HCT116 (cell line): ENCODE measurements around the gene PSKH1. TPM values are rescaled to one million over a fixed set of nuclear protein-coding genes. Genes with fewer than 3 reads are reported as not detected.

ENCODE experiments used
- ATAC-seq: fragments of 200-7000 bp; cut with Tn5 transposase; 2 replicates; pipeline ENCODE4 v1.9.1; 2020; ENCODE audit warnings: mild to moderate bottlenecking, moderate library complexity
- BruUV-seq: library from RNA; stranded (reverse); fragments of 400-500 nt; replicated peaks from 2 replicates; lab custom pipeline; 2021; lab: Mats Ljungman, UMichigan
- CTCF ChIA-PET: fragments of 300-600 bp; sonication (Branson Sonifier 250); formaldehyde crosslinking; loops from one replicate; lab custom pipeline; 2021; ENCODE audit warnings: antibody characterized with exemption; lab: Charles Lee
- POLR2A ChIA-PET: fragments of 300-600, 350-600 bp; sonication (Branson Sonifier 250); formaldehyde crosslinking; loops from one replicate; lab custom pipeline; 2021; ENCODE audit warnings: antibody characterized with exemption; lab: Charles Lee
- RAD21 ChIA-PET, 2 experiments: fragments of 300-600 bp; sonication (Branson Sonifier 250); formaldehyde crosslinking; loops; one replicate each; lab custom pipeline; 2023; ENCODE audit warnings: low total read pairs in 2 of 2; ENCODE audit not compliant: uncharacterized antibody in 2 of 2, unreplicated experiment in 2 of 2, low non-redundant PET in 1 of 2; lab: Charles Lee
- DNase-seq: peaks from one replicate; pipeline ENCODE4 v3.0.0-alpha.2; 2010; ENCODE audit warnings: low read depth, low spot score
- H2AFZ ChIP-seq: fragments of 200-600 bp; shearing (Covaris generic), sonication (generic); 2 replicates; pipeline ENCODE4 v1.6.1; 2017; ENCODE audit warnings: low read depth, mixed run types, mixed read lengths, antibody characterized with exemption, low read length; ENCODE audit not compliant: poor library complexity, severe bottlenecking
- H3K27ac ChIP-seq: 2 replicates; pipeline ENCODE4 v1.5.1; 2012; ENCODE audit warnings: low read depth, low read length
- H3K27me3 ChIP-seq: fragments of 200-600 bp; sonication (generic); 2 replicates; pipeline ENCODE4 v1.6.1; 2016; ENCODE audit warnings: mixed run types, low read length, mixed read lengths; ENCODE audit not compliant: insufficient read depth
- H3K36me3 ChIP-seq, 2 experiments: fragments of 200-500 bp in 1 of 2; fragments of 200-600 bp in 1 of 2; sonication (Bioruptor generic) in 1 of 2; sonication (generic) in 1 of 2; 2 replicates each; pipeline versions ENCODE4 v1.5.1 to v1.6.1; 2014 to 2016; ENCODE audit warnings: low read length in 2 of 2, inconsistent platforms in 1 of 2, mixed read lengths in 1 of 2, mixed run types in 1 of 2; ENCODE audit not compliant: insufficient read depth in 2 of 2, control insufficient read depth in 1 of 2
- H3K4me1 ChIP-seq, 2 experiments: fragments of 200-600 bp in 1 of 2; sonication (generic) in 1 of 2; 2 replicates each; pipeline versions ENCODE4 v1.5.1 to v1.6.1; 2012 to 2017; ENCODE audit warnings: low read length in 2 of 2, inconsistent platforms in 1 of 2, mild to moderate bottlenecking in 1 of 2, mixed read lengths in 1 of 2, mixed run types in 1 of 2, moderate library complexity in 1 of 2; ENCODE audit not compliant: insufficient read depth in 2 of 2, control insufficient read depth in 1 of 2
- H3K4me2 ChIP-seq: fragments of 200-600 bp; sonication (generic); 2 replicates; pipeline ENCODE4 v1.6.1; 2017; ENCODE audit warnings: mixed run types, low read length, mixed read lengths
- H3K4me3 ChIP-seq, 2 experiments: fragments of 200-600 bp in 1 of 2; sonication (generic) in 1 of 2; replicated peaks in 1 of 2; 2 replicates each; pipeline ENCODE4 v1.5.1; 2011 to 2016; ENCODE audit warnings: low read length in 2 of 2, control low read depth in 1 of 2, low read depth in 1 of 2, mild to moderate bottlenecking in 1 of 2, mixed read lengths in 1 of 2, mixed run types in 1 of 2
- H3K79me2 ChIP-seq: fragments of 200-600 bp; sonication (generic); 2 replicates; pipeline ENCODE4 v1.6.1; 2017; ENCODE audit warnings: mild to moderate bottlenecking, mixed run types, low read length, moderate library complexity, mixed read lengths; ENCODE audit not compliant: insufficient read depth
- H3K9ac ChIP-seq: fragments of 200-600 bp; sonication (generic); 2 replicates; pipeline ENCODE4 v1.6.1; 2016; ENCODE audit warnings: low read length, mixed read lengths
- H3K9me2 ChIP-seq: fragments of 200-600 bp; sonication (generic), shearing (Covaris generic); 2 replicates; pipeline ENCODE4 v1.6.1; 2017; ENCODE audit warnings: mixed run types, mild to moderate bottlenecking, moderate library complexity; ENCODE audit not compliant: insufficient read depth
- H3K9me3 ChIP-seq, 2 experiments: fragments of 200-500 bp in 1 of 2; fragments of 200-600 bp in 1 of 2; sonication (Bioruptor generic) in 1 of 2; sonication (generic) in 1 of 2; 2 replicates each; pipeline ENCODE4 v1.6.1; 2014 to 2017; ENCODE audit warnings: low read length in 2 of 2, mixed read lengths in 2 of 2, inconsistent platforms in 1 of 2, low read depth in 1 of 2, mild to moderate bottlenecking in 1 of 2, mixed run types in 1 of 2, moderate library complexity in 1 of 2; ENCODE audit not compliant: control insufficient read depth in 1 of 2, insufficient read depth in 1 of 2
- H4K20me1 ChIP-seq: fragments of 200-600 bp; sonication (generic), shearing (Covaris generic); 2 replicates; pipeline ENCODE4 v1.6.1; 2017; ENCODE audit warnings: mixed run types, mild to moderate bottlenecking, moderate library complexity; ENCODE audit not compliant: insufficient read depth
- CBX3 ChIP-seq: IDR thresholded peaks from 2 replicates; pipeline ENCODE4 v1.6.1; 2012; ENCODE audit warnings: low read depth
- CEBPB ChIP-seq: IDR thresholded peaks from 2 replicates; pipeline ENCODE4 v1.6.1; 2012; ENCODE audit warnings: low read depth
- EGR1 ChIP-seq: IDR thresholded peaks from 2 replicates; pipeline ENCODE4 v1.6.1; 2012; ENCODE audit warnings: low read depth
- EZH2phosphoT487 ChIP-seq: fragments of 200-600 bp; IDR thresholded peaks from 2 replicates; pipeline ENCODE4 v1.6.1; 2018; ENCODE audit warnings: antibody characterized with exemption, borderline replicate concordance
- POLR2A ChIP-seq: IDR thresholded peaks from 2 replicates; pipeline ENCODE4 v1.7.0; 2011; ENCODE audit warnings: borderline replicate concordance; ENCODE audit not compliant: insufficient read depth, insufficient read length; ENCODE audit errors: extremely low read depth
- POLR2AphosphoS5 ChIP-seq: IDR thresholded peaks from 2 replicates; pipeline ENCODE4 v1.6.1; 2011; ENCODE audit warnings: mild to moderate bottlenecking, low read depth, low read length, moderate library complexity
- SIN3A ChIP-seq: IDR thresholded peaks from 2 replicates; pipeline ENCODE4 v1.6.1; 2012; ENCODE audit warnings: low read depth
- SP1 ChIP-seq: IDR thresholded peaks from 2 replicates; pipeline ENCODE4 v1.6.1; 2012; ENCODE audit warnings: low read depth
- TCF7L2 ChIP-seq: IDR thresholded peaks from 2 replicates; pipeline ENCODE4 v1.7.0; 2011; ENCODE audit warnings: borderline replicate concordance, inconsistent platforms; ENCODE audit not compliant: insufficient read depth, insufficient read length; ENCODE audit errors: extremely low read depth
- YY1 ChIP-seq: IDR thresholded peaks from 2 replicates; pipeline ENCODE4 v1.6.1; 2011; ENCODE audit warnings: low read length, low read depth, moderate library complexity, mild to moderate bottlenecking; ENCODE audit not compliant: insufficient replicate concordance; ENCODE audit errors: extremely low read depth
- ZFX ChIP-seq: fragments of 450-650 bp; IDR thresholded peaks from 2 replicates; pipeline ENCODE4 v1.6.1; 2017
- intact Hi-C: fragments of 100-400 bp; cut with micrococcal nuclease; formaldehyde crosslinking; loops from 2 replicates; pipeline ENCODE4 v1.10.0; 2022
- total RNA-seq: library from RNA; stranded (reverse); gene quantifications from one replicate; pipeline ENCODE4 v1.2.1, GENCODE V29; 2021; ENCODE audit not compliant: unreplicated experiment
- TF ChIP-seq, protein P1 (sequence below): IDR thresholded peaks from 2 replicates; pipeline ENCODE4 v1.6.1; 2012; ENCODE audit warnings: low read depth
- TF ChIP-seq, protein P2 (sequence below): IDR thresholded peaks from 2 replicates; pipeline ENCODE4 v1.6.1; 2012
- TF ChIP-seq, protein P3 (sequence below), 3 experiments: fragments of 200-600 bp in 1 of 3; sonication (generic) in 1 of 3; IDR thresholded peaks in 2 of 3; conservative IDR thresholded peaks in 1 of 3; 2 replicates each; pipeline ENCODE4 v1.5.1; 2012 to 2017; ENCODE audit warnings: low read depth in 2 of 3, low read length in 2 of 3, antibody characterized with exemption in 1 of 3, borderline replicate concordance in 1 of 3, control low read depth in 1 of 3, mild to moderate bottlenecking in 1 of 3, mixed read lengths in 1 of 3, mixed run types in 1 of 3, moderate library complexity in 1 of 3; ENCODE audit not compliant: insufficient read depth in 1 of 3
- TF ChIP-seq, protein P4 (sequence below): IDR thresholded peaks from 2 replicates; pipeline ENCODE4 v1.6.1; 2012

The PSKH1 gene
- total RNA-seq, 1 experiment from 2014 or later: 16.2 TPM

DNA sequence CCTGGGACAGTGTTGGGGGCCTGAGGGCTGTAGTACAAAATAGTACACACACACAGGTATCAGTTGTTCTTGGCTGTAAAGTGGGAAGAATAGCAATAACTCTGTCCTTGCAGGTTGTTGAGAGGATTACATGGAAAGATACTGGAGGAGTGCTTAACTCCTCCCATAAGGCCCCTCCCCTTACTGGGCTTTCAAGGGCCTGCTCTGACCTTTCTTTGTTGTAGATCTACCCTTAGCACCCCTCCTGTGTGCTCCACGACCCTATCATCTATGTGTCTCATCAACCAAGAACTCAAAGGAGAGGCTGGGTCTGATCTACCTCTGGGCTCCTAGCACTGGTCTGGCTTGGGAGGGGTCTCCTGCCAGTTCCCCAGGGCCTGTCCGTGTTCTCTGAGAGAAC lies 28.5 kb upstream of the PSKH1 start (continued):
- TF ChIP-seq, protein P1, sequence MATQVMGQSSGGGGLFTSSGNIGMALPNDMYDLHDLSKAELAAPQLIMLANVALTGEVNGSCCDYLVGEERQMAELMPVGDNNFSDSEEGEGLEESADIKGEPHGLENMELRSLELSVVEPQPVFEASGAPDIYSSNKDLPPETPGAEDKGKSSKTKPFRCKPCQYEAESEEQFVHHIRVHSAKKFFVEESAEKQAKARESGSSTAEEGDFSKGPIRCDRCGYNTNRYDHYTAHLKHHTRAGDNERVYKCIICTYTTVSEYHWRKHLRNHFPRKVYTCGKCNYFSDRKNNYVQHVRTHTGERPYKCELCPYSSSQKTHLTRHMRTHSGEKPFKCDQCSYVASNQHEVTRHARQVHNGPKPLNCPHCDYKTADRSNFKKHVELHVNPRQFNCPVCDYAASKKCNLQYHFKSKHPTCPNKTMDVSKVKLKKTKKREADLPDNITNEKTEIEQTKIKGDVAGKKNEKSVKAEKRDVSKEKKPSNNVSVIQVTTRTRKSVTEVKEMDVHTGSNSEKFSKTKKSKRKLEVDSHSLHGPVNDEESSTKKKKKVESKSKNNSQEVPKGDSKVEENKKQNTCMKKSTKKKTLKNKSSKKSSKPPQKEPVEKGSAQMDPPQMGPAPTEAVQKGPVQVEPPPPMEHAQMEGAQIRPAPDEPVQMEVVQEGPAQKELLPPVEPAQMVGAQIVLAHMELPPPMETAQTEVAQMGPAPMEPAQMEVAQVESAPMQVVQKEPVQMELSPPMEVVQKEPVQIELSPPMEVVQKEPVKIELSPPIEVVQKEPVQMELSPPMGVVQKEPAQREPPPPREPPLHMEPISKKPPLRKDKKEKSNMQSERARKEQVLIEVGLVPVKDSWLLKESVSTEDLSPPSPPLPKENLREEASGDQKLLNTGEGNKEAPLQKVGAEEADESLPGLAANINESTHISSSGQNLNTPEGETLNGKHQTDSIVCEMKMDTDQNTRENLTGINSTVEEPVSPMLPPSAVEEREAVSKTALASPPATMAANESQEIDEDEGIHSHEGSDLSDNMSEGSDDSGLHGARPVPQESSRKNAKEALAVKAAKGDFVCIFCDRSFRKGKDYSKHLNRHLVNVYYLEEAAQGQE: no peak

DNA sequence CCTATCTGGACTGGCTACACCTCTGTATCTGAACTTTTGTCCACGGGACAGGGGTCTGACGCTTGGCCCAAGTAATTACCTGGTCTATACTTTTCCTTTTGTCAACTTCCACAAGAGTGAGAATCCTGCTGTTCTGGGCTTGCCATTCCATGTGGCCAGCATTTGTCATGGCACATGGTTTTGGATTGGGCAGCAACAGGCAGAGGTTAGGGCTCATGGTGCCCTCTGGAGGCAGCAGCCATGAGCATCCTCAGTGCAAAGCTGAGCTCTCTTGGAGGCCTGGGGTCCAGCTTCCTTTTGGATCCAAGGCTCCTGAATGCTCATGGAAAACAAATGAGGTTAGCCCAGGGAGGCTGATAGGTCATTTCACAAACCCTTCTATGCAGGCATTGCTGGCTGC lies 27.7 kb upstream of the PSKH1 start:
- ChIA-PET POLR2A (interaction anchor here (0.7 kb wide), 2 partner anchors 19 to 45 kb away, joined by 3 read pairs; no protein-coding TSS in a partner anchor), CTCF (interaction anchor here (0.7 to 2.1 kb wide), 4 partner anchors 49 to 344 kb away, joined by 3 to 18 read pairs (median 10); no protein-coding TSS in a partner anchor), RAD21 (interaction anchor here in 1 of 2 experiments (1.0 kb wide), 1 partner anchor 49 kb away, joined by 8 read pairs; no protein-coding TSS in a partner anchor)
- H3K9ac ChIP-seq: no peak overlapping the region
- no peak overlapping the region for H3K4me3 ChIP-seq
- no TSS peak for BruUV-seq
- H3K9me2 ChIP-seq: no peaks in the 10 kb centered on the region
- no peak for DNase-seq
- peaks cover 60% of the 10 kb centered on the region for H3K79me2 ChIP-seq
- no peaks in the 10 kb centered on the region for H3K27me3 ChIP-seq
- peaks cover 28 to 40% of the 10 kb centered on the region in 2 experiments; a peak in 3 of 4 replicates for H3K36me3 ChIP-seq
- peak; percentile 90 for ATAC-seq
- H3K27ac ChIP-seq: peak overlapping the region; percentile 0; the same call in 1 of the 2 replicates
- H2AFZ ChIP-seq: no peak overlapping the region
- no peak overlapping the region for H3K4me2 ChIP-seq
- peaks cover 4% of the 10 kb centered on the region; the same call in 1 of the 2 replicates for H4K20me1 ChIP-seq
- no peaks in the 10 kb centered on the region for H3K9me3 ChIP-seq
- intact Hi-C loops: loop anchor here (1.0 to 2.0 kb wide), 2 partner anchors 49 to 193 kb away; no protein-coding TSS in a partner anchor
- peaks cover 8 to 42% of the 10 kb centered on the region in 2 experiments; a peak in 3 of 4 replicates for H3K4me1 ChIP-seq
- TF ChIP-seq POLR2AphosphoS5 (no peak), TCF7L2 (no peak), ZFX (no peak), YY1 (no peak), SP1 (no peak), EZH2phosphoT487 (no peak), EGR1 (no peak), SIN3A (no peak), CEBPB (no peak), POLR2A (no peak), CBX3 (0 out of 2 replicates have a peak, but pooled peaks have one; percentile 29)
- TF ChIP-seq, protein P2, sequence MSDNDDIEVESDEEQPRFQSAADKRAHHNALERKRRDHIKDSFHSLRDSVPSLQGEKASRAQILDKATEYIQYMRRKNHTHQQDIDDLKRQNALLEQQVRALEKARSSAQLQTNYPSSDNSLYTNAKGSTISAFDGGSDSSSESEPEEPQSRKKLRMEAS: peak; percentile 88
- TF ChIP-seq, protein P3, sequence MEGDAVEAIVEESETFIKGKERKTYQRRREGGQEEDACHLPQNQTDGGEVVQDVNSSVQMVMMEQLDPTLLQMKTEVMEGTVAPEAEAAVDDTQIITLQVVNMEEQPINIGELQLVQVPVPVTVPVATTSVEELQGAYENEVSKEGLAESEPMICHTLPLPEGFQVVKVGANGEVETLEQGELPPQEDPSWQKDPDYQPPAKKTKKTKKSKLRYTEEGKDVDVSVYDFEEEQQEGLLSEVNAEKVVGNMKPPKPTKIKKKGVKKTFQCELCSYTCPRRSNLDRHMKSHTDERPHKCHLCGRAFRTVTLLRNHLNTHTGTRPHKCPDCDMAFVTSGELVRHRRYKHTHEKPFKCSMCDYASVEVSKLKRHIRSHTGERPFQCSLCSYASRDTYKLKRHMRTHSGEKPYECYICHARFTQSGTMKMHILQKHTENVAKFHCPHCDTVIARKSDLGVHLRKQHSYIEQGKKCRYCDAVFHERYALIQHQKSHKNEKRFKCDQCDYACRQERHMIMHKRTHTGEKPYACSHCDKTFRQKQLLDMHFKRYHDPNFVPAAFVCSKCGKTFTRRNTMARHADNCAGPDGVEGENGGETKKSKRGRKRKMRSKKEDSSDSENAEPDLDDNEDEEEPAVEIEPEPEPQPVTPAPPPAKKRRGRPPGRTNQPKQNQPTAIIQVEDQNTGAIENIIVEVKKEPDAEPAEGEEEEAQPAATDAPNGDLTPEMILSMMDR (IDR thresholded peaks at IDR 0.05 in 2 of 3, conservative IDR thresholded peaks at IDR 0.05 in 1 of 3; ENCODE audit: borderline replicate concordance in 1 of 3, insufficient read depth in 1 of 3, low read depth in 2 of 3, low read length in 2 of 3): peak; percentile 55 to 84 (median 59); a peak in 5 of 6 replicates
- TF ChIP-seq, protein P4, sequence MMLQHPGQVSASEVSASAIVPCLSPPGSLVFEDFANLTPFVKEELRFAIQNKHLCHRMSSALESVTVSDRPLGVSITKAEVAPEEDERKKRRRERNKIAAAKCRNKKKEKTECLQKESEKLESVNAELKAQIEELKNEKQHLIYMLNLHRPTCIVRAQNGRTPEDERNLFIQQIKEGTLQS: no peak
